H54 (cell line): Measurements from ENCODE around the gene ELL2.
A peak's percentile ranks its signal among the peaks of the same experiment; 100 is the strongest.

Experiments used
- DNase-seq: peaks from one replicate; pipeline ENCODE4 v3.0.0; 2011; ENCODE audit warnings: low spot score, mixed read lengths; ENCODE audit not compliant: insufficient read length
- FAIRE-seq: peaks from 3 replicates; lab custom pipeline; 2011; peaks lifted over from hg19 to GRCh38; lab: Jason Lieb, UNC
- POLR2A ChIP-seq: IDR thresholded peaks from 2 replicates; pipeline ENCODE4 v1.6.1; 2011; ENCODE audit warnings: low read depth, mild to moderate bottlenecking, low read length

Gene ELL2

DNA sequence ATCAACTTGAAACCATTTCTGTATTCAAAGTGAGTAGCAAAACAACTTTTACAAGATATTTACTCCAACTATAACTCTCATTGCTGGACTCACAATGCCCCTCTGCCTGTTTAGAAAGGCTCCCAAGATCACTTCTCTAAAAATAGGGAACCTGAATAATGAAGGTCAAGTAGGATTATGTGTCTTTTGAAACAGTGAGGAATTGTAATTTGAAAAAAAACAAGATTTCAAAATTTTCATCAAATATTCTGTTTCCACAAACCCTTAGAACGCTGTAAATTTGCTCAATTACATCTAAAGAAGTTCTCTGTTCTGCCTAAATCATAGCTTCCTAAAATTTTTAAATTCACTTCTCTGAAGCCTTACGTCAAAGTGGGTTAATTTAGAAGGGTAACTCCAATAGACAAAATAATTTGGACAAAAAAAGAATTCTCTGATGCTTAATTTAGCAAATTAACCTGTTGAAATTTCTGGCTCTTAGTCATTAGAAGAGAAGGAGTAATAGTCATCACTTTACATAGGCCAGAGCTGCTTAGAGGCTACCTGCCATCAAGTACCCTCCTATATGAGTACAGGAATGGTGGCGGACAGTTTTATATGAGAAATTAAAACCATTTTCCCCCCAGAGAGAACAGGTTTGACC is 4.0 kb downstream of the ELL2 start:
- DNase-seq (no peak), FAIRE-seq (no peak)
- no peak for TF ChIP-seq POLR2A

DNA sequence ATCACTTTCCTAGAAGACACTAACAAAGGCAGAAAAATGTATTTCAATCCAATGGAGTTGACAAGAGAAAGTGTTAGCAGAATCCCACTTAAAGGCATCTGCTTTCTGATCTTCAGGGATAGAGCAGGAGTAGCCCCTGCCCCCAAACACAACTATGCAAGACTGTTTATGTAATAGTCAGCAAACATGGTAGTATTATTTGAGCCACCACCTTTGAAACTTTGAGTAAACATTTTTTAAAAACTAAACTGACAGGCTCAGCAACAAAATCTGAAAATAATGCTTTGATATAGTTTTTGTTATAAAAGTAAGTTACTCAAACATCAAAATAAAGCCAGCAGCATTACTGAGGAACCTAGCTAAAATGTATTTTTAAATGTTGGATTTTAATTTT is 4.8 kb downstream of the ELL2 start:
- no peak for TF ChIP-seq POLR2A
- DNase-seq = no peak
- FAIRE-seq = no peak

DNA sequence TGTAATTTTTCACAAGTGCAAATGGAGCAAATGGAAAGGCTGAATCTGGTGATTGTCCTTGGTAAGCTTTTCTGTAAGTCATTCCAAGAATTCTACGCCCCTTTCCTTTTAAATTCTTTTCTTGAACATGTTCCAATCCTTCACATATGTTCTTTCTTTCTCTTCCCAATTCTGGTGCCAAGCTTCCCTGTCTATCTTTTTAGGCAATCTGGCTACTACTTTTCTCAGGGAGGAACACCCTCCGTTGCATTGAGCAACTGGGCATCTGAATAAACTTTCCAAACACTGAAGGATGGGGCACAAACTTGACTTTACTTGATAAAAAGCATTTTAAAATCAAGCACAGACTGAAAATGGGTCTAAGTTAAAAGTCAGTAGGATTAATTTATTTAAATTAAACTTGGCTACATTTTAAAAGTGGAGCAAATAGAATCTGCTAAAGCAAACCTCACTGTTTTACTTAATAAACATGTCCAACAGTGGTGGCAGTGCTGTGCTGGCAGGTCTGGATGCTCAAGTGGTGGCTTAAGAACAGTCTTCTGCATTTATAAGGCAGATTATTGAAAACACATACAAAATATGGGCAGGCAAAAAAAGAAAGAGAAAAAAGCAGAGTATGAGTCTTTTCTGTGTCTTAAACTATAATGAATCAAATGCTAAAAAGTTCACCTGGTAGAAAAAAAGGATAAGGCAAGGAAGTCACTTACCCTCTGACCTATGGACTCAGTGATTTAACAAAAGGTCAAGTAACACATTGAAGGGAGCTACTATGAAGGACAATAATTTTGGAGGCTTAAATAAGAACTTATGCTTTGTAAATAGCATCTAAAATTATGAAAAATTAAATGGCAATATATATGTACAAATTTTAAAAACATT is 5.4 kb downstream of the ELL2 start:
- DNase-seq (no peak), FAIRE-seq (no peak)
- no peak for TF ChIP-seq POLR2A

DNA sequence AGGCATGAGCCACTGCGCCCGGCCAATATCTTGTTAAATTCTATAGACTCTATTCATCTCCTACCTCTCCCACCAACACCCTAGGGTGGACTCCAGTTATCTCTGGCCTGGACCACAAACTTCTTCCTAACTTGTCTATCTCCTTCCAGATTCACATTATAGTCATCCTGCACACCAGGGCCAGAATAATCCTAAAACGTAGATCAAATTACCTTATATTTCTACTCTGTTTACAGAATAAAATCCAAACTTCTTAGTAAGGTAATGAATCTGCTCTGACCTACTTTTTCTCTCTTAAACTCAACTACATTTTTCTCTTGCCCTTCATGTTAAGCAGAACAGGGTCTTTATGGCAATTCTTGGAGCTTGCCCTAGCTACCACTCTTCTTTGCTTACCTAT is 6.9 kb downstream of the ELL2 start:
- FAIRE-seq (no peak), DNase-seq (no peak)
- TF ChIP-seq POLR2A = no peak

DNA sequence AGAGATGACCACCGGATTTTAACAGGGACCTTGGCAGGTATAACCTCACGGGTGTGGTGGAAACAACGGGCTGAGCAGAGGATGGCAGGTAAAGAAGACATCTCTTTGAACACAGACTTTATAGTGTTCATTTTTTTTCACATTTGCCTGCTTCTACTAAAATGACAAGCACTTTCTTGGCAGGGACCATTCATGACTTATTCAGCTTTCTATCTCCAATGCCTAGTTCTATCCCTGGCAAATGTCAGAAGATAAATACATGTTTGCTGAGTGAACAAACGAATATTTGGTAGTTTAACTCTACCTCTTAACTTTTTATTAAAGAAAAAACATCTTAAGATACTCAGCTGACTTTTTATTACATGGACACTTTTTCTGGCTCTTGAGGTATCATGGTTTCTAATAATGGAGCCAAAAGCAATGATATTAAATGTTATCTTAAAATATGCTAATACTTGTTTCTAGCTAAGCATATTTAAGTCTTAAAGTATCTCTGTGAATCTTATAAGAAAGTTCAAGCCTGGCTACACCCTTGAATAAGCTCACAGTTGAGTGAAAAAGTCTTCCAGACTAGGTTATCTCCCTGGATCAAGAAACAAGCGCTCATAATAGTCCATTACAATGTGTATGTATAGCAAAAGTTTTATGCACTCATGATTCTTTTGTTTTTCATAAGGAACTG is 8.5 kb downstream of the ELL2 start:
- no peak for DNase-seq
- peak; percentile 86 for FAIRE-seq
- TF ChIP-seq POLR2A = no peak

DNA sequence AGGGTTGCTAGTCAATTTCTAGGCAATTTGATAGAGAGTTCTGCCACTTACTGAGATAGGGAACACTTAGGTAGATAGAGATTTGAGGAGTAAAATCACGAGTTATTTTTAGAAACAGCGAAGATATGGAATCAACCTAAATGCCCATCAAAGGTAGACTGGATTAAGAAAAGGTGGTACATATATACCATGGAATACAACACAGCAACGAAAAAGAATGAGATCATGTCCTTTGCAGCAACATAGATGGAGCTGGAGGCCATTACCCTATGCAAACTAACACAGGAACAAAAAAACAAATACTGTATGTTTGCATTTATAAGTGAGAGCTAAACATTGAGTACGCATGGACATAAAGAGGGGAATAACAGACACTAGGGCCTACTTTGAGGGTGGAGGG is 9.7 kb downstream of the ELL2 start:
- no peak for TF ChIP-seq POLR2A
- FAIRE-seq = peak; percentile 79
- DNase-seq = no peak

DNA sequence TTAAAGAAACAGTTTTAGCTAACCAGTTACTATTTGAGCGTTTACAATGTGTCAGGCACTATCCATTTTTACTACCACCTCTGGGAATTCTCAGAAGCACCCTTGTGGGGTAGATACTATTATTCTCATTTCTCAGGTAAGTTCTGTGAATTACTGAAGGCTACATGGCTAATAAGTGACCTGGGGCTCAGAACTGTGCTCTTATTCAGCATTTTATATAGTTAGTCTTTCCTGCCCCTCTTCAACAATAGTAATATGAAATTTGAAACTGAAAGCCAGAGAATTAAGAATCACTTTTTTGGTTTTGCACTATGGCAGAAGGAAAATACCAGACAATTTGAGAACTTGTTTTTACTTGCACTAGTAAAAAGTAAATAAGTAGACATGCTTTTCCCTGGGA is 11.8 kb downstream of the ELL2 start:
- TF ChIP-seq POLR2A = no peak
- no peak for DNase-seq
- peak; percentile 53 for FAIRE-seq

DNA sequence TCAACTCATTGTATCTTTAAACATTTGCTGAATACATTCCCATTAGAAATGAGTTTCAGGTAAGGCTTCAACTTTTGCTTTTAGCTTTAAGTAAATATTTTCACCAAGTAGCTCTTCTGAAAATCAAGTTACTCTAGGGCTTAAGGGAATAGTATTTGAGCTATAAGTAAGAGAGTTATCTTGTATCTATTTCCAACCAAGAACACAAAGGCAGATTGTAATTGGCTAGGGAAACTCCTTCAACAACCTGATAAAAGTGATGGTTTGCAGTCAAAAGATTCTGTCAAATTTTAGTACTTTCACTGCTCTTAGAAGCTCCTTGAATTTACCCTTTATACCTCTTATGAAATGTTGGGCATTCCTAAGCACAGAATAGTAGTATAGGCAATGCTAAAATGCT is 13.0 kb downstream of the ELL2 start:
- TF ChIP-seq POLR2A = no peak
- no peak for DNase-seq
- peak; percentile 75 for FAIRE-seq

DNA sequence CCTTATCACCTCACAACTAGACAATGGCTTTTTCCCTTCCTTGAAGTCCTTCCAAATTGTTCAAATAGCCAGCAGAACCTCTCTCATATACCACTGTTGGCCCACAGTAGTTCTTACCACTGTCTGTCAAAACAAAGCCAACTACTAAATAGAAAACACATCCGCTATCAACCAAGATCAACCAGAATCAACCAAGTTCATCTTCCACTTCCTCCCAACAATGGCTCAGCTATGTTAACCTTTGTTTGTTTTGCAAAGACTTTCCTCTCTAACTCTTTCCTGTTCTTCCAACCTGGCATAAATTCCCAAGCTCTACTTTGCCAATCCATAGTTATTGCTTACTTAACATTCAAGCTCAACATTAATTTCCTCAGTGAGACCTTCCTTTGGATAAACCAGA is 15.2 kb downstream of the ELL2 start:
- DNase-seq (no peak), FAIRE-seq (peak; percentile 81)
- no peak for TF ChIP-seq POLR2A

DNA sequence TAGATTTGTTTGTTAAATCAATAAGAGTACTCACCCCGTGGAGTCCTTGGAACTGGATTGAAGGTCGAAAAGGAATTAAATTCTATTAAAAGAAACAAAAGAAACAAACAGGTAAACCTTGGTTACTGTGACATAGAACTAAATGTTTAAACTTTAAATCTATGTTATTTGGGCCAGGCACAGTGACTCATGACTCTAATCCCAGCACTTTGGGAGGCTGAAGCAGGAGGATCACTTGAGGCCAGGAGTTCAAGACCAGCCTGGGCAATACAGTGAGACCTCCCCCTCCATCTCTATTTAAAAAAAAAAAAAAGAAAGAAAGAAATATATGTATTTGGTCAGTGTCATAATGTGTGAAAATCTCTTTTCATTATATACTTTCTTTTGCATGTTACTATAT is 18.7 kb downstream of the ELL2 start:
- FAIRE-seq (no peak), DNase-seq (no peak)
- TF ChIP-seq POLR2A = no peak

DNA sequence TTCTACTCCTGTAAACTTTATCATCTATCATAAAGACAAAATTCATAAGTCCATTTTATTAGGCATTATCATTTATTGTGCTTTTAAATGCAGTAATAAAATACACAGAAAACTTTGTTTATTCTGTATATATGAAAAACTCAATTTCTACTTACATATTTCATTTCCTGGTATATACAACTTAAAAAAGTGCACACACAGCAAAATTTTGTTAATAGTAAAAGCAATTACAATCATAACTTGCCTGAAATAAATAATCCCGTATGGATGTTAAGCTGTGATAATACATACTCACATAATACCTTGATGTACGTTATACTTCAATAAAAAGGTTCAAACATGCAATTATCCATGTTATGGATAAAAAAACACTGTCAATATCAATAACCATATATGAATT is 19.2 kb downstream of the ELL2 start:
- no peak for TF ChIP-seq POLR2A
- no peak for FAIRE-seq

DNA sequence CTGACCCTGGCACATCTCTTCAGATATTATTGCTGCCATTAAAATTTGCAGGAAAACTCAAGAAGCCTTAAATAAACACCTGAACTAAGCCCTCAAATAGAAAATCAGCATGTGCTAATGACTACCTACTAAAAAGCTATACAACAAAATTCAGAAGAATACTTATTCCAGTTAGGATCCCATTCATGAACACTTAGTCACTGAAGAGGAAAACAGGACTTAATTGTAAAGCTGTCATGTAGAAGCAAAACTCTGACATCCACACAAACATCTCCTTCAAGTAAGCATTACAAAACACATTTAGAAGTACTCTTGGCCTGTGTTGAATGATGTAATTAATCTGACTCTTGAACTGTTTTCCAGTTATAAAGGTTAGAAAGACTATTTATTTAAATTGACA is 19.9 kb downstream of the ELL2 start:
- DNase-seq (no peak), FAIRE-seq (peak; percentile 11)
- TF ChIP-seq POLR2A = no peak

More for the DNA sequence above, 19.2 kb downstream of the ELL2 start:
- no peak for DNase-seq

DNA sequence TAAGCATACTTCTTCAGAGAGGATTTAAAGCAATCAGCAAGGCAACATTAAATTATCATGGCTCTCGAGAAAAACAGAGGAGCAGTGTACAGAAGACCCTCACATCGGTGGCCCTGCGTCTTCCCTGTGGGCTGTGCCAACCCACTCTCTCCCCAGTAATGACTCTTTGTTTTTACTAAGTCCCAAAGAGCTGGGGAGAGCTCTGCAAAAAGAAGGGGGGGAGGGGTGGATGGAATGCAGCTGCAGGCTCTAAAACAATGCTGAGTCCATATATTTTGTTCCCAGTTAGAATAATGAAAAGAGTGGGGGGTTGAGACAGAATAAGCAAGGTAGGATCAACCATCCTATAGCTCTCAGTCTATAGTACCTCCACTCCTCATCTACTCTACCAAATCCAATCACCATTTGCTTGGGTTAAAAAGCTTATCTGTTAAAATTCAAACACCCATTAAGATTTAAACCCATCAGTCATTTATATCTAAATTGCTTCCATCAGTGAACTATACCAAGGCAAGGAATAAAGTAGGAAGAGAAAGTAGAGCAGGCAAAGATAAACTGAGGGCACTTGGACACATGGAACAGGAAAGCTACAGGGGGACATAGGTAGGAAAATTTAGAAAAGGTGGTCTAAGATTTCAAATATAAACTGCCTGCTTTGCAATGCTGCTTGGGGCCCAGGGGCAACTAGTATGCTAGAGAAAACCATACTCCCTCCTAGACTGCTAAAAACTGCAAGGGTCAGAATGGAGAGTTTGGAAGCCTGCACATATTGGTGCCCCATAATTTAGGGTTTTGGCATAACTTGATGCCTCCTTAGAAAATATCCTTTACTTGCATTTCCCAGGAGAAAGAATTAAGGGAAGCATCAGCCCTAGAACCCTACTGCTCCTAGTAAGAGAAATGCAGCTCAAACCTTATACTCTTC is 20.6 kb downstream of the ELL2 start:
- no peak for FAIRE-seq
- no peak for DNase-seq
- no peak for TF ChIP-seq POLR2A

DNA sequence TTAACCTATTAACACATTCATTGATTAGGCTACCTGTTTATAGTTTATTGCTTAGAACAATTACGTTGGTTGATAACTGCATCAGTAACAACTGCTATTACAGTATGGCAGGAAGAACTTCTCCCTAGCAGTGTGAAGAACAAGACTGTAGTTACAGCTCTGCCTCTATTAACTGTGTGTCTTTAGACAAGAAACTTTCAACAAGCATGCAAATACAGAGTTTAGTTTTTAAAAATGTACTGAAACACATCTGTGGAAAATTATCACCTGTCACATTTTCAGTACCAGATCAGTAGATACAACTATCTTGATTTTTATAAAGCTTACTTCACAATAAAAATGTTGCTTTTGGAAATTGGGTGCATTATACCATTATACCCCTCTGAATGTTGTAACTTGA is 22.2 kb downstream of the ELL2 start:
- FAIRE-seq (peak; percentile 91), DNase-seq (no peak)
- no peak for TF ChIP-seq POLR2A
